Fibroblast of the aortic adventitia (primary cell): Measurements from ENCODE around the gene WASL. TPM values are rescaled to one million over a fixed set of nuclear protein-coding genes. Genes with fewer than 3 reads are reported as not detected.
"Not testable (repeated sequence)": the region's sequence is repeated elsewhere in the genome, so short reads cannot be mapped to it uniquely, and the experiment has no call there.

Experiments used
- DNase-seq: peaks from one replicate; pipeline ENCODE4 v3.0.0-alpha.2; 2010; ENCODE audit warnings: low read depth
- H3K4me3 ChIP-seq: 2 replicates; pipeline ENCODE4 v1.5.1; 2011; ENCODE audit warnings: low read depth, mild to moderate bottlenecking, control low read depth, low read length, moderate library complexity
- total RNA-seq: library from RNA; depleted of rRNA; stranded (reverse); fragments of >200 nt; gene quantifications from 2 replicates; pipeline ENCODE4 v1.2.3, GENCODE V29; 2012; ENCODE audit warnings: low replicate concordance
- TF ChIP-seq, protein P1 (sequence below): IDR thresholded peaks from 2 replicates; pipeline ENCODE4 v1.5.1; 2011; ENCODE audit warnings: mild to moderate bottlenecking, low read length, control low read depth, inconsistent platforms; ENCODE audit not compliant: insufficient read depth

Gene WASL
- total RNA-seq, 1 donor = 31.9 TPM

DNA sequence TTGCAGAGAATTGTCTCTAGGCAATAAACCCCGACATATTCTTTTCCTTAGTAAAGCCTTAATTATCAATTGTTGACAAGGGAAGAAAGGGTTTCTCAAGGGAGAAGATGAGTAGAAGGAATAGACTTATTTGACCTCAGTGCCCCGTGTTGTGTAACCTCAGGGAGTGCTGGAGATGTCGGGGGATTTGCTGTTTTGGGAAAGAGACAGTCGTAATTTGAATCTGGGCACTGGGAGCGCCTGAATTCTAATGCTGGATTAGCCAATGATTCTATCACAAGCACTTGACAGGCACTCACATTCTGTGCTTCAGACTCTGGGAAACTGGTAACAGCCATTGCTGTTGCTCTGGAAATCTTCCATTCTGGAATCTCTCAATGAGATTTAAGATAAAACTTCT is 106.9 kb downstream of the WASL start:
- DNase-seq = no peak
- TF ChIP-seq, protein P1, sequence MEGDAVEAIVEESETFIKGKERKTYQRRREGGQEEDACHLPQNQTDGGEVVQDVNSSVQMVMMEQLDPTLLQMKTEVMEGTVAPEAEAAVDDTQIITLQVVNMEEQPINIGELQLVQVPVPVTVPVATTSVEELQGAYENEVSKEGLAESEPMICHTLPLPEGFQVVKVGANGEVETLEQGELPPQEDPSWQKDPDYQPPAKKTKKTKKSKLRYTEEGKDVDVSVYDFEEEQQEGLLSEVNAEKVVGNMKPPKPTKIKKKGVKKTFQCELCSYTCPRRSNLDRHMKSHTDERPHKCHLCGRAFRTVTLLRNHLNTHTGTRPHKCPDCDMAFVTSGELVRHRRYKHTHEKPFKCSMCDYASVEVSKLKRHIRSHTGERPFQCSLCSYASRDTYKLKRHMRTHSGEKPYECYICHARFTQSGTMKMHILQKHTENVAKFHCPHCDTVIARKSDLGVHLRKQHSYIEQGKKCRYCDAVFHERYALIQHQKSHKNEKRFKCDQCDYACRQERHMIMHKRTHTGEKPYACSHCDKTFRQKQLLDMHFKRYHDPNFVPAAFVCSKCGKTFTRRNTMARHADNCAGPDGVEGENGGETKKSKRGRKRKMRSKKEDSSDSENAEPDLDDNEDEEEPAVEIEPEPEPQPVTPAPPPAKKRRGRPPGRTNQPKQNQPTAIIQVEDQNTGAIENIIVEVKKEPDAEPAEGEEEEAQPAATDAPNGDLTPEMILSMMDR = no peak
- no peak overlapping the region for H3K4me3 ChIP-seq

GRCh38 chr7:123640583-123640982 is 108.2 kb downstream of the WASL start:
- DNase-seq = no peak
- no peak overlapping the region for H3K4me3 ChIP-seq
- TF ChIP-seq, protein P1 = no peak

DNA sequence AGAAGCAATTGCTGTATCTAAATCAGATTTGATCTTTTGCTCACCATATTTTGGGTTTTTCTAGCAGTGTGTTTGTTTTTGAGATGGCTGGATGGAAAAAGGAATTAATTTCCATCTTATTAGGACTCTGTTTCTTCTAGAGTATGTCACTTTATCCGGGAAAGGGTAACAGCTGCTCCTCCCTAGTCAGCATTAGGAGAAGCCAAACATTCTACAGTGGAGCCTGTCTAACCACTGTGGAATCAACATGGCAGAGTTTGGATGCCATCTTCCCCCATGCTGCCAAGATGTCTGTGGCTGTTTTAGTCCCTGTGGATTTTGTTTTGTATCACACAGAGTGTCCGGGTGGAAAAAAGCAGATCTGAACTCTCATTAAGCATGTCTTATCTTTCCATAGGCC is 109.2 kb downstream of the WASL start:
- no peak for DNase-seq
- H3K4me3 ChIP-seq = no peak overlapping the region
- TF ChIP-seq, protein P1 = no peak

GRCh38 chr7:123637878-123638277 is 110.9 kb downstream of the WASL start:
- TF ChIP-seq, protein P1 = no peak
- DNase-seq = no peak
- no peak overlapping the region for H3K4me3 ChIP-seq

DNA sequence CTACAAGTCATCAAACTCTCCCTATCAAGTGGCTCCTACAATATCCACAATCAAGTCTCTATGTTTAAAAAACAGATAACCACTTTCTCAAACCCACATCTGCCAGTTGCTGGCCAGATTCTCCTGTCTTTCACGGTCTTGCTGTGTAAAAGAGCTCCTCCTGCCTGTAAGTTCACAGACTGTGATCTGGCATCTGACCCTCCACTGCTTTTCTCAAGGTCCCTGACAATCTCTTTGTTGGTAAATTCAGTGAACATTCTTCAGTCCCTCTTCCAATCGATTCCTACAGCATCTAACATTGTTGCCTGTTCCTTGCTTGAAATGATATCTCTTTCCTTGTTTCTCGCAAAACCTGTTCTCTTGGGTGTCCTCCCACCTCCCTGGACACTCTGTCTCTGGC is 111.6 kb downstream of the WASL start:
- no peak for DNase-seq
- TF ChIP-seq, protein P1 = no peak

DNA sequence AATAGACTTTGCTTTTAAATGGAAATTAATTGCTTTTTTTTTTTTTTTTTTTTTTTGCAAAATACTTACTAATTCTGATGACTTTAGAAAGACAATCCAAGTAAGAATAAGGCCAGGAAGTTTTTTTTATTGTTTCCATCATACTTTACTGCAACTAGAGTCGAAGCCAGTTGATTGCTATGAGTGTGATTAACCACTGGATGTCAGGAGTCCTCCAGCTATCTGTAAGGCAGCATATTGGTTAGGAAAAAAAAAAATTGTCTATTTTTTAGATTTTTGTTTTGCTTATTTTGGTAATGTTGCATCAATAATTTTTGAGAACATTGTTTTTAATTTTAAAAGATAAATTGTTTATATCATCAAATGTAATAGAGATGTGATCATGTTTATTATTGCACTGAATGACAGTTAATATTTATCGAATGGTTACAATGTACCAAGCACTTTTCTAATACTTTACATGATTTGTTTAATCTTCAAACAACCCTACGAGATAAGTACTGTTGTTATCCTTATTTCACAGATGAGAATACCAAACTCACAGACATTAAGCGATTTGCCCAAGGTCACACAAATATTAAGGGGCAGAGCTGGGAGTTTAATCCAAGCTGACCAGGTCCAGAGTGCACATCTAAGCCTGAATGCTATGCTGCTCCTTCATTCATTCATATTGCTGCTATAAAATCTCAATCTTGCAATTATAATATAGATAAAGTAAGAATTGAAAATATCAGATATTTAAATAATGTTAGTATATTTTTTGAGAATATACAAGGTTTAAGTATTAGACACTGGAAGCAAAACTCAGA is 113.0 kb downstream of the WASL start:
- peak; percentile 76 for DNase-seq
- TF ChIP-seq, protein P1 = peak; percentile 75
- H3K4me3 ChIP-seq = no peak overlapping the region

More for the DNA sequence above, 111.6 kb downstream of the WASL start:
- no peak overlapping the region for H3K4me3 ChIP-seq

- DNase-seq = not testable (repeated sequence)
Measured at GRCh38 chr7:123634011-123634573, 114.7 kb downstream of the WASL start.

More at GRCh38 chr7:123634011-123634573, 114.7 kb downstream of the WASL start:
- not testable (repeated sequence) for H3K4me3 ChIP-seq
